Skeletal muscle tissue (tissue), 4 donors: ENCODE data around the gene PPFIA4. TPM values are rescaled to one million over a fixed set of nuclear protein-coding genes. Genes with fewer than 3 reads are reported as not detected.
A peak's percentile ranks its signal among the peaks of the same experiment; 100 is the strongest.

Experiments used
- H3K27ac ChIP-seq: one replicate; pipeline ENCODE4 v1.7.0; 2013; ENCODE audit warnings: mild to moderate bottlenecking, low read depth, low read length, inconsistent platforms
- H3K27me3 ChIP-seq, 3 donors: one replicate each; pipeline ENCODE4 v1.7.0; 2013; ENCODE audit warnings: low read length in 3 of 3; ENCODE audit not compliant: control insufficient read depth in 3 of 3, insufficient read depth in 3 of 3
- H3K36me3 ChIP-seq, 3 donors: one replicate each; pipeline ENCODE4 v1.7.0; 2013; ENCODE audit warnings: low read length in 3 of 3; ENCODE audit not compliant: control insufficient read depth in 3 of 3, insufficient read depth in 3 of 3
- H3K4me1 ChIP-seq, 3 donors: one replicate each; pipeline ENCODE4 v1.7.0; 2013; ENCODE audit warnings: low read length in 3 of 3, mild to moderate bottlenecking in 3 of 3; ENCODE audit not compliant: control insufficient read depth in 3 of 3, insufficient read depth in 3 of 3
- H3K4me3 ChIP-seq, 3 donors: one replicate each; pipeline ENCODE4 v1.7.0; 2013; ENCODE audit warnings: low read length in 3 of 3
- H3K9ac ChIP-seq, 3 donors: one replicate each; pipeline ENCODE4 v1.7.0; 2013; ENCODE audit warnings: low read length in 3 of 3, mild to moderate bottlenecking in 3 of 3, moderate library complexity in 2 of 3, low read depth in 1 of 3
- H3K9me3 ChIP-seq, 3 donors: one replicate each; pipeline ENCODE4 v1.7.0; 2013; ENCODE audit warnings: low read length in 3 of 3; ENCODE audit not compliant: control insufficient read depth in 3 of 3
- total RNA-seq: library from RNA; depleted of rRNA; stranded (reverse); fragments of >200 nt; gene quantifications from one replicate; pipeline ENCODE4 v1.2.3, GENCODE V29; 2014
- donor health status: Osteomylitis.

Gene PPFIA4
- total RNA-seq, 1 donor from 2014 or later: 15.7 TPM

GRCh38 chr1:203048086-203048485, 21.8 kb downstream of the PPFIA4 start:
- no peak overlapping the region for H3K4me3 ChIP-seq
- H3K27me3 ChIP-seq: no peaks in the 10 kb centered on the region
- H3K9ac ChIP-seq: no peak overlapping the region
- no peak overlapping the region for H3K27ac ChIP-seq
- H3K4me1 ChIP-seq: peaks cover 8 to 20% (median 14%) of the 10 kb centered on the region in 3 donors
- H3K36me3 ChIP-seq: peaks cover 8 to 25% (median 25%) of the 10 kb centered on the region in 3 donors
- H3K9me3 ChIP-seq: no peaks in the 10 kb centered on the region

DNA sequence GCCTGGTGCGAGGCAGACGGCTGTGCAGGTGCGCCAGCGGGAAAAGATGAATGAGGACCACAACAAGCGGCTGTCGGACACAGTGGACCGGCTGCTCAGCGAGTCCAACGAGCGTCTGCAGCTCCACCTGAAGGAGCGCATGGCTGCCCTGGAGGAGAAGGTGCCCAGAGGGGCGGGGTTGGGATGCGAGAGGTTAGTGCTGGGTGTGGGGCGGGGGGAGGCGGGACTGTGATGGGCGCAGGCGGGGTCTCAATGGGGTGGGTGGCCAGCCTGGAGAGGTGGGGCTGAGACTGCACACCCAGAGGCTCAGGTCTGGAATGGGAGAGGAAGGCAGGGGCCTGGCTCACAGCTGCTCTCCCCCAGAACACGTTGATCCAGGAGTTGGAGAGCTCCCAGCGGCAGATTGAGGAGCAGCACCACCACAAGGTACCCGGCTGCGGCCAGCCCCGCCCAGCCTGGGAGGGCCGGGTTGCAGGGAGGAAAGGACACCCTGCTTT, 22.3 kb downstream of the PPFIA4 start:
- H3K27me3 ChIP-seq: no peaks in the 10 kb centered on the region

GRCh38 chr1:203049077-203049476, 22.8 kb downstream of the PPFIA4 start:
- H3K36me3 ChIP-seq: peaks cover 9 to 29% (median 26%) of the 10 kb centered on the region in 3 donors
- H3K9me3 ChIP-seq: no peaks in the 10 kb centered on the region
- peaks cover 8 to 20% (median 14%) of the 10 kb centered on the region in 3 donors for H3K4me1 ChIP-seq
- H3K27me3 ChIP-seq: no peaks in the 10 kb centered on the region
- H3K4me3 ChIP-seq: no peak overlapping the region
- no peak overlapping the region for H3K9ac ChIP-seq
- no peak overlapping the region for H3K27ac ChIP-seq

More for the DNA sequence above, 22.3 kb downstream of the PPFIA4 start:
- Histone ChIP-seq H3K27ac (no peak overlapping the region), H3K9me3 (no peaks in the 10 kb centered on the region), H3K4me1 (peaks cover 8 to 20% (median 14%) of the 10 kb centered on the region in 3 donors), H3K4me3 (no peak overlapping the region), H3K9ac (no peak overlapping the region), H3K36me3 (peaks cover 8 to 26% (median 25%) of the 10 kb centered on the region in 3 donors)

DNA sequence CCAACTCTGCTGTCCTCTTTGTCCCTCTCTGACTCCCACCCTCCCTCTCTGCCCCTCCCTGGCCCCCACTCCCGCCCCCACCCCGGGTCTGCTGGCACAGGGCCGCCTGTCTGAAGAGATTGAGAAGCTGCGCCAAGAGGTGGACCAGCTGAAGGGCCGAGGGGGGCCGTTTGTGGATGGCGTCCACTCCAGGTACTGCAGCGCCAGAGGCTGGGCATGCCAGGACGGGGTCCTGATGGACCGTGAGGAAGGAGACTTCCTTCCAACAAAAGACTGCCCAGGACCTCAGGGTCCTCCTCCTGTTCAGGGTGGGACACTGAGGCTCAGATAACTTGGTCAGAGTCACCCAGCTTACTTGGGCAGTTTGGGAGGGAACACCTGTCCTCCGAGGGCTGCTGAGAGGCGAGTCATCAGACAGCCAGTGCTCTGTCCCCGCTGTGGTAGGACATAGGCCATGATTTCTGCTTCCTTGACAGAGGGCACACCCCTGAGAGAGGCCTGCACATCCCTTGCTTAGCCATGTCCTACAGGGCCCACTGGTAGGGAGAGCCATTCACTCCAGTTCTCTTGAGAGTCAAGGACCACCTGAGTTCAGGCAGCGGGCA, 23.4 kb downstream of the PPFIA4 start:
- Histone ChIP-seq H3K27ac (no peak overlapping the region), H3K27me3 (no peaks in the 10 kb centered on the region), H3K4me3 (no peak overlapping the region), H3K9me3 (no peaks in the 10 kb centered on the region), H3K4me1 (peaks cover 8 to 20% (median 14%) of the 10 kb centered on the region in 3 donors), H3K9ac (no peak overlapping the region), H3K36me3 (peaks cover 11 to 30% (median 28%) of the 10 kb centered on the region in 3 donors)

DNA sequence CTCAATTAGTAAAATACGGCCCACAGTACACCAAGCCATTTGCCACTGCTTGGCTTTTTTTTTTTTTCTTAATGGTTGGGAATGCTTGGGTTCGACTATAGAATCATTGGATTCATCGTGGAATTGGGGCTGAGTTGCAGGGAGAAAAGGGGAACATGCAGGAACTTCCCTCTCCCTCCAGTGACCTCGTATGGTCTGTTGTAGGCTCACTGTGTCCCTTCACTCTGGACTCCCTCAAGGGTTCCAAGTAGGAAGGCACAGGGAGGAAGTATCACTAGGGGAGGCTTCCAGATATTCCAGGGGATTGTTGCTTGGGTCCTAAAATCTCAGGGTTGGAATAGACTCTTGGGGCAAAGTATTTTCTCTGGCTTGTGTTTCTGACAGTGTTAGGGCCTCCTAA, 24.5 kb downstream of the PPFIA4 start:
- Histone ChIP-seq H3K9ac (no peak overlapping the region), H3K36me3 (peaks cover 7 to 33% (median 26%) of the 10 kb centered on the region in 3 donors), H3K4me3 (no peak overlapping the region), H3K27ac (no peak overlapping the region), H3K27me3 (no peaks in the 10 kb centered on the region), H3K4me1 (peaks cover 8 to 20% (median 14%) of the 10 kb centered on the region in 3 donors), H3K9me3 (no peaks in the 10 kb centered on the region)

DNA sequence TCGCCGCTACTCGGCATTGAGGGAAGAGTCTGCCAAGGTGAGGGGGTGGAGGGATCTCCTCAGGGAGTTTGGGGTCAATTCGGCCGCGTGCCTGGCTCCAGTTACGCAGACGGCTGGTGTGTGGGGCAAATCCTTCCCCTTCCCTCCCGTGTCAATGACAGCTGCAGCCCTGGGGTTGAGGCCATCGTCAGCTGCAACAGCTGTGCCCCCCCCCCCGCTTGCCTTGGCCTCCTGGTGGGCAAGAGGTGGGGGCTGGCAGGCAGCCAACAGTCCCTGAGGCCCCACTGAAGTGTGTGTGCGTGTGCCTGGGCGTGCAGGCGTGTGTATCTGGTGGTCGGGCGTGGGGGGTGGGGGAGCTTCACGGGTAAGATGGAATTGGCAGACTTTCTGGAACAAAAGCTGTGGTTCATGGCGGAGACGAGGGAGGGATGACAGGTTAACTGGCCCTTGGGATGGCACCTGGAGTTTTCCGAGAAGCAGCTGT, 25.6 kb downstream of the PPFIA4 start:
- peak overlapping the region; percentile 15 for H3K27ac ChIP-seq
- H3K27me3 ChIP-seq: no peaks in the 10 kb centered on the region
- H3K4me3 ChIP-seq: no peak overlapping the region
- H3K36me3 ChIP-seq: peaks cover 10 to 35% (median 29%) of the 10 kb centered on the region in 3 donors
- H3K9ac ChIP-seq: no peak overlapping the region
- no peaks in the 10 kb centered on the region for H3K9me3 ChIP-seq
- H3K4me1 ChIP-seq: peaks cover 8 to 16% (median 13%) of the 10 kb centered on the region in 3 donors

GRCh38 chr1:203052601-203053000, 26.3 kb downstream of the PPFIA4 start:
- Histone ChIP-seq H3K4me1 (peaks cover 8 to 16% (median 11%) of the 10 kb centered on the region in 3 donors), H3K27me3 (no peaks in the 10 kb centered on the region), H3K4me3 (no peak overlapping the region), H3K9me3 (no peaks in the 10 kb centered on the region), H3K27ac (no peak overlapping the region), H3K9ac (no peak overlapping the region), H3K36me3 (peaks cover 9 to 39% (median 25%) of the 10 kb centered on the region in 3 donors)

DNA sequence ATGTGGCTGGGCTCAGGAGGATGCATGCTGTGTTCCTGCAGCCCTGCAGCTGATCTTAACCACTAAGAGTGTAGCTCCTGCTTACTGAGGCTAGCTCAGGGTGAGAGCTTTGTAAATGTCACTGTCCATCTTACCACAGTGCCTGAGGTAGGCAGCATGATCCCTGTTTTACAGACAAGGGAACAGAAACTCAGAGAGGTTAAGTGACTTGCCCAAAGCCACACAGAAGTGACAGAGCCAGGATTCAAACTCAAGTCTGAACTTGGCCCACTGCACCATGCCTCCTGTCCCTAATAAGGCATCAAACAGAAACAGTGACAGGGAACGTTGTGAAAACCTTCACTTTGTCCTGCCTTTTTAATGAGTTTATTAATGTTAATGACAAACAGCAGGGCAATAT, 27.9 kb downstream of the PPFIA4 start:
- H3K4me1 ChIP-seq: peaks cover 8 to 23% (median 11%) of the 10 kb centered on the region in 3 donors
- H3K36me3 ChIP-seq: peaks cover 9 to 39% (median 19%) of the 10 kb centered on the region in 3 donors
- no peaks in the 10 kb centered on the region for H3K27me3 ChIP-seq
- no peak overlapping the region for H3K27ac ChIP-seq
- no peaks in the 10 kb centered on the region for H3K9me3 ChIP-seq
- no peak overlapping the region for H3K9ac ChIP-seq
- H3K4me3 ChIP-seq: no peak overlapping the region

DNA sequence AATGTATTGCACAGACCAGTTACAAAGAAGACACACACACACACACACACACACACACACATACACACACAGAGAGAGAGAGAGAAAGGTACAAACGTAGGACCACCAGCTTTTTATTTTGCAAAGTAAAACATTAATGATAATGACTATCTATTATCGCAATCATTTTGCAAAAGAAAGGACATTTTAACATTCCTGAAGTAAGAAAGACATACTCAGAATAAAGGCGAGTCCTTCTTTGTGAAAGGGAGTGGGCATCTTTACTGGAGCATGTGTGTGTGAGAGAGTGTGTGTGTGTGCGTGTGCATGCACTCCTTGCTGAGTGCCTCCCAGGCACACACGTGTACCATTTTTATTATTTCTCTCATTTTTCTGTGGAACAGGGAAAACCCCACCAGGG, 28.4 kb downstream of the PPFIA4 start:
- Histone ChIP-seq H3K4me3 (no peak overlapping the region), H3K27me3 (no peaks in the 10 kb centered on the region), H3K27ac (no peak overlapping the region), H3K4me1 (peaks cover 8 to 25% (median 11%) of the 10 kb centered on the region in 3 donors), H3K36me3 (peaks cover 9 to 43% (median 18%) of the 10 kb centered on the region in 3 donors), H3K9ac (no peak overlapping the region), H3K9me3 (no peaks in the 10 kb centered on the region)

DNA sequence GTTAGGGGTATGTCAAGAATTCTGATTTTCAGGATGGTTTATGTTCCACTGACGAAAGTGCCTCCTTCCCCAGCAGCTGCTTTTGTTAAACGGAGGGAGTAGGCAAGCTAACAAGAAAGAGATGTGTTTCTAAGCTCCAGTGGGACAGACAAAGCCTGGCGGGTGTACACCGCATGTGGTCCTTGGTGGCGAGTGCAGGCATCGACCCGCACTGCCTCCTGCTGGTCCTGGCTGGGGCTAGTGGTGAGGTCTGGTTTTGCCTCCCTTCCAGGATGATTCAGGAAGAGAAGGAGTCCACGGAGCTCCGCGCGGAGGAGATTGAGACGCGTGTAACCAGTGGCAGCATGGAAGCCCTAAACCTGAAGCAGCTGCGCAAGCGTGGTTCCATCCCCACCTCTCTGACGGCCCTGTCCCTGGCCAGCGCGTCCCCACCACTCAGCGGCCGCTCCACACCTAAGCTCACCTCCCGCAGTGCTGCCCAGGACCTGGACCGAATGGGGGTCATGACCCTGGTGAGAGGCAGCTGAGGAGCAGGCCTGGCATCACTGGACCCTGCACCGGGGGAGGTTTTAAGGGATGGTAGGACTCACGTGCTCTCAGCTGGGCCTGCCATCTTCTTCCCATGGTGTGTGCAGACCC, 29.0 kb downstream of the PPFIA4 start:
- Histone ChIP-seq H3K36me3 (peaks cover 9 to 45% (median 20%) of the 10 kb centered on the region in 3 donors), H3K9me3 (no peaks in the 10 kb centered on the region), H3K27ac (no peak overlapping the region), H3K27me3 (no peaks in the 10 kb centered on the region), H3K4me3 (no peak overlapping the region), H3K4me1 (peaks cover 8 to 25% (median 11%) of the 10 kb centered on the region in 3 donors), H3K9ac (no peak overlapping the region)
